VCaP (cell line): ENCODE measurements around the gene PCDHGB7.

Experiments used
- H3K27ac ChIP-seq: fragments of 450-650 bp; 2 replicates; pipeline ENCODE4 v1.5.1; 2017
- TF ChIP-seq, protein P1 (sequence below): fragments of 450-650 bp; conservative IDR thresholded peaks from 2 replicates; pipeline ENCODE4 v1.5.1; 2017; ENCODE audit warnings: mild to moderate bottlenecking, moderate library complexity

PCDHGB7 gene

DNA sequence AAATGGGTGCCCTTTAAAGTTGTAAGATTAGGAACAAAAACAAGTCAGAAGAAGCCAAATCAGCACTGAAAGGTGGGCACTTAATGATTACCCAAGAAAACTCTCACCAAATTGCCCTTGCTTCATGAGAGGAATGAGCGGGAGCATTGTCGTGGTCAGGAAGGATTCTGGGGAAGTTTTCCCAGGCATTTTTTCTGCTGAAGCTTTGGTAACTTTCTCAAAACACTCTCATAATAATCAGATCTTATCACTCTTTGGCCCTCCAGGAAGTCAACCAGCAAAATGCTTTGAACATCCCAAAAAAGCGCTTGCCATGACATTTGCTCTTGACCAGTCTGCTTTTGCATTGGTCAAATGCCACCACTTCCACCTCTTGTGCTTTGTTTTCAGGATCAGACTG lies 47.9 kb downstream of the PCDHGB7 start:
- no peak overlapping the region for H3K27ac ChIP-seq
- TF ChIP-seq, protein P1, sequence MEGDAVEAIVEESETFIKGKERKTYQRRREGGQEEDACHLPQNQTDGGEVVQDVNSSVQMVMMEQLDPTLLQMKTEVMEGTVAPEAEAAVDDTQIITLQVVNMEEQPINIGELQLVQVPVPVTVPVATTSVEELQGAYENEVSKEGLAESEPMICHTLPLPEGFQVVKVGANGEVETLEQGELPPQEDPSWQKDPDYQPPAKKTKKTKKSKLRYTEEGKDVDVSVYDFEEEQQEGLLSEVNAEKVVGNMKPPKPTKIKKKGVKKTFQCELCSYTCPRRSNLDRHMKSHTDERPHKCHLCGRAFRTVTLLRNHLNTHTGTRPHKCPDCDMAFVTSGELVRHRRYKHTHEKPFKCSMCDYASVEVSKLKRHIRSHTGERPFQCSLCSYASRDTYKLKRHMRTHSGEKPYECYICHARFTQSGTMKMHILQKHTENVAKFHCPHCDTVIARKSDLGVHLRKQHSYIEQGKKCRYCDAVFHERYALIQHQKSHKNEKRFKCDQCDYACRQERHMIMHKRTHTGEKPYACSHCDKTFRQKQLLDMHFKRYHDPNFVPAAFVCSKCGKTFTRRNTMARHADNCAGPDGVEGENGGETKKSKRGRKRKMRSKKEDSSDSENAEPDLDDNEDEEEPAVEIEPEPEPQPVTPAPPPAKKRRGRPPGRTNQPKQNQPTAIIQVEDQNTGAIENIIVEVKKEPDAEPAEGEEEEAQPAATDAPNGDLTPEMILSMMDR: no peak
